ENCODE measurements around the gene NCR2. TPM values are rescaled to one million over a fixed set of nuclear protein-coding genes. Genes with fewer than 3 reads are reported as not detected.

The NCR2 gene
- total and polyA plus RNA-seq, 10 donors = not detected

GRCh38 chr6:41332842-41333736 lies 2.3 kb upstream of the NCR2 start:
- intact Hi-C loops (cut with DNase I; ENCODE audit: low total_unique reads) = no loop called here
- H3K27ac ChIP-seq = peak overlapping the region in 6 of 8 donors; percentile 38 to 73 (median 56)
- 71 to 90% (median 79%) methylated on average over 4 of the region's 4 CpGs for WGBS, 5 donors

DNA sequence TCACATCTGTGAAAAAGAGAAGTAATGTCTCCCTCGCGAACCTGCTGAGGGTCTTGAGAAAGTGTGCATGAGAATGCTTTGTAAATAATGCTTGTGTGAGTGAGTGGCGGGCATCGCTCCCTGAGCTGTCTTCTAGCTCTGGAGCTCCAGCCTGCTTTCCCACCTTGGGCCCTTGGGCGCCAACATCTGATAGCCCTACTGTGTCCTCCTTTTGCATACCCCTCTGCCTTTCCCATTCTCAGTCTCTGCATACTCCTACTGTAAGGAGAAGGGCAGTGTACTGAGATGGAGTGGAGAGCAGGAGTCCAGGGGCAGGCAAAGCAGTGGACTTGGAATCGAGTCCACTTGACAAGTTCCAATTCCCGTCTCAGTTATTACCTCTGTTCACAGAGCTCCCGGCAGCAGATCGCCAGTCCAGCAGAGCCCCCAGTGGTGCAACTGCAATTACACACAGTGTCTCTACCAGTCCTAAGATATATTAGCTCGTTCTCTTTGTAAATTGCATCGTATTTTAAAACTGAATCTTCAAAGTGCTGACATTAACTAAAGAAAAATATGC lies 847 bp upstream of the NCR2 start:
- H3K4me1 ChIP-seq = peaks cover 9 to 38% (median 28%) of the 10 kb centered on the region in 6 donors
- intact Hi-C loops (cut with DNase I; ENCODE audit: low total_unique reads) = no loop called here
- H3K27ac ChIP-seq = peak overlapping the region in 5 of 8 donors; percentile 44 to 73 (median 58)
- no peaks in the 10 kb centered on the region for H3K9me3 ChIP-seq
- WGBS, 5 donors = 60 to 68% (median 64%) methylated on average over 11 of the region's 11 CpGs
- H3K36me3 ChIP-seq = no peaks in the 10 kb centered on the region
- H3K27me3 ChIP-seq (replicated peaks in 1 of 7) = no peaks in the 10 kb centered on the region
- H3K4me3 ChIP-seq = peak overlapping the region in 1 of 8 donors; percentile 9
- TF ChIP-seq CTCF (IDR thresholded peaks at IDR 0.05 in 8 of 11, conservative IDR thresholded peaks at IDR 0.05 in 3 of 11) = no peak
- TF ChIP-seq POLR2A (IDR thresholded peaks at IDR 0.05) = no peak
- TF ChIP-seq POLR2AphosphoS5 (IDR thresholded peaks at IDR 0.05) = no peak
- DNase-seq = no peak

More at GRCh38 chr6:41332842-41333736, 2.3 kb upstream of the NCR2 start:
- Histone ChIP-seq H3K36me3 (no peaks in the 10 kb centered on the region), H3K27me3 (replicated peaks in 1 of 7) (peaks cover 0 to 10% (median 0%) of the 10 kb centered on the region in 7 donors), H3K4me3 (no peak overlapping the region), H3K4me1 (peaks cover 9 to 38% (median 28%) of the 10 kb centered on the region in 6 donors), H3K9me3 (no peaks in the 10 kb centered on the region)
- TF ChIP-seq POLR2A (IDR thresholded peaks at IDR 0.05) (no peak), POLR2AphosphoS5 (IDR thresholded peaks at IDR 0.05) (no peak), CTCF (IDR thresholded peaks at IDR 0.05 in 8 of 11, conservative IDR thresholded peaks at IDR 0.05 in 3 of 11) (no peak)
- DNase-seq = no peak

DNA sequence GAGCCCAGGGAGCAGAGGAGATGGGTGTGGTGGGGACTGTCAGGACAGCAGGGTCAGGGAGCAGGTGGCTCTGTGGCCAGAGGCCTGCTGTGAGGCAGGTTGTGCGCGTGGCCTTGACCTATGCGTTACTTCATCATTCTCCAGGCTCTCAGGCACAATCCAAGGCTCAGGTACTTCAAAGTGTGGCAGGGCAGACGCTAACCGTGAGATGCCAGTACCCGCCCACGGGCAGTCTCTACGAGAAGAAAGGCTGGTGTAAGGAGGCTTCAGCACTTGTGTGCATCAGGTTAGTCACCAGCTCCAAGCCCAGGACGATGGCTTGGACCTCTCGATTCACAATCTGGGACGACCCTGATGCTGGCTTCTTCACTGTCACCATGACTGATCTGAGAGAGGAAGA lies 535 bp downstream of the NCR2 start:
- Histone ChIP-seq H3K4me1 (peaks cover 9 to 38% (median 28%) of the 10 kb centered on the region in 6 donors), H3K36me3 (no peaks in the 10 kb centered on the region), H3K27me3 (replicated peaks in 1 of 7) (no peaks in the 10 kb centered on the region), H3K4me3 (no peak overlapping the region), H3K9me3 (no peaks in the 10 kb centered on the region), H3K27ac (no peak overlapping the region)
- TF ChIP-seq CTCF (IDR thresholded peaks at IDR 0.05 in 8 of 11, conservative IDR thresholded peaks at IDR 0.05 in 3 of 11) (no peak), POLR2A (IDR thresholded peaks at IDR 0.05) (no peak), POLR2AphosphoS5 (IDR thresholded peaks at IDR 0.05) (no peak)
- 82 to 90% (median 87%) methylated on average over 11 of the region's 11 CpGs for WGBS, 5 donors
- no peak for DNase-seq
- intact Hi-C loops (cut with DNase I; ENCODE audit: low total_unique reads) = no loop called here

DNA sequence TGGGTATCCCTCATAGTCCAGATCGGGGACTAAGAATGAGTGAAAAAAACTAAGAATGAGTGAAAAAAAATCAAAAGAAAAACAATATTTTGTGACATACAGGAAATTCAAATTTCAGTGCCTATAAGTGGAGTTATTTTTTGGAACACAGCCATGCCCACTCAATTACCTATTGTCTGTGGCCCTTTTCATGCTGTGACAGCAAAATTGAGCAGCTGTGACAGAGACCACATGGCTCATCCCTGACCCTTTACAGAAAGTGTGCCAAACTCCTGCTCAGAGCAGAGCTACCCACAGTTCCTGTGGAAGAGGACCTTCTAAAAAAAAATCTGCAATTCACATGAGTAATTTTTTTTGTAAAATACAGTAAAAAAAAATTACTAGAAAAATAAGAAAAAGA lies 1.4 kb downstream of the NCR2 start:
- TF ChIP-seq POLR2A (IDR thresholded peaks at IDR 0.05) = no peak
- no peak for TF ChIP-seq CTCF (IDR thresholded peaks at IDR 0.05 in 8 of 11, conservative IDR thresholded peaks at IDR 0.05 in 3 of 11)
- no peak for TF ChIP-seq POLR2AphosphoS5 (IDR thresholded peaks at IDR 0.05)
- Histone ChIP-seq H3K4me1 (peaks cover 9 to 38% (median 28%) of the 10 kb centered on the region in 6 donors), H3K9me3 (no peaks in the 10 kb centered on the region), H3K27me3 (replicated peaks in 1 of 7) (no peaks in the 10 kb centered on the region), H3K27ac (no peak overlapping the region), H3K36me3 (no peaks in the 10 kb centered on the region), H3K4me3 (no peak overlapping the region)
- WGBS, 5 donors = 66 to 82% (median 74%) methylated on average over 1 of the region's 1 CpG
- intact Hi-C loops (cut with DNase I; ENCODE audit: low total_unique reads) = no loop called here
- no peak for DNase-seq

Data from spleen (tissue), 11 donors.